NCI-H345 treated with DMSO at 0.1 percent for 48 hours (cell line): Measurements from ENCODE around the gene PSENEN.

ENCODE experiments used
- DNase-seq: peaks from one replicate; lab custom pipeline; 2025; ENCODE audit not compliant: unreplicated experiment; lab: John Stamatoyannopoulos, UW

PSENEN gene

DNA sequence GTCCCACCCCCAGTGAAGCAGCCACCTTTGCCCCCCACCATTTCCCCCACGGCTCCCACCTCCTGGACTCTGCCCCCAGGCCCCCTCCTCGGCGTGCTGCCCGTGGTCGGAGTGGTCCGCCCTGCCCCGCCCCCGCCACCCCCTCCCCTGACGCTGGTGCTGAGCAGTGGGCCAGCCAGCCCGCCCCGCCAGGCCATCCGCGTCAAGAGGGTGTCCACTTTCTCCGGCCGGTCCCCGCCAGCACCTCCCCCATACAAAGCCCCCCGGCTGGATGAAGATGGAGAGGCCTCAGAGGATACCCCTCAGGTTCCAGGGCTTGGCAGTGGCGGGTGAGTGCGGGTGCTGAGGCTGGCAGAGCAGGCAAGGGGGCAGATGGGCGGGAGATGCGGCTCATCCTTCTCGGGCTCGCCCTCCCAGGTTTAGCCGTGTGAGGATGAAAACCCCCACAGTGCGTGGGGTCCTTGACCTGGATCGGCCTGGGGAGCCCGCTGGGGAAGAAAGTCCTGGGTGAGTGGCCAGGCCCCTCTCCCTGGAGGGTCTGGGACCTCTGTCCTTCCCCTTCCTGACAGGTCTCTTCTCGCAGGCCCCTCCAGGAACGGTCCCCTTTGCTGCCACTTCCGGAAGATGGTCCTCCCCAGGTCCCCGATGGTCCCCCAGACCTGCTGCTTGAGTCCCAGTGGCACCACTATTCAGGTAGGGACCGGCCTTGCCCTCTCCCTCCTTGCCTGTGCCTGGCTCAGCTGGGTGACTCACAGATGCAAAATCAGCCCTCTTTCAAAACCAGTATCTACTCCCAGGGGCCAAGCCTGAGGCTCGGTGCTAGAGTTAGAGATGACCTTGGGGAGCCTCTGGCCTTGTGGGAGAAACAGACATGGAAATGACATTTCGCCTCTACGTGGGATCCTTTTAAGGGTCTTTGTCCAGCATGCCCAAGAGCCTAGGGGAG is 12.0 kb upstream of the PSENEN start:
- no peak for DNase-seq

DNA sequence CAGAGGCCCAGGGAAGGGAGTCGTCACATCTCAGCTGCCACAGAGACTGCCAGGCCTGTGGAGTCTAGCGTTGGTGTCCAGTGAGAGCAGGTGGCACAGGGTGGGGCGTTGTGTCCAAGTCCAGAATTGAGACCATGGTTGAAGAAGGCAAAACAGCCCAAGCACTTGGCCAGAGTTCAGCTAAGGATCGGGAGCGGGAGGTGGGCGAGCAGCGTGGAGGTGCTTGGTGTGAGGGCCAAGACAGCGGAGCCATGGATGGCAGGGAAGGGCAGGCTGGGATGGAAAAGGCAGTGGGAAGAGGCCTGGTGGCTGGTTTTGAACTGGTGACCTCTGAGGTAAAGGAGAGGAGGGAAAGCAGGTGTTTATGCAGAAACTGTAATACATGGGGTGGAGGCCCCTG is 11.2 kb upstream of the PSENEN start:
- DNase-seq: no peak

DNA sequence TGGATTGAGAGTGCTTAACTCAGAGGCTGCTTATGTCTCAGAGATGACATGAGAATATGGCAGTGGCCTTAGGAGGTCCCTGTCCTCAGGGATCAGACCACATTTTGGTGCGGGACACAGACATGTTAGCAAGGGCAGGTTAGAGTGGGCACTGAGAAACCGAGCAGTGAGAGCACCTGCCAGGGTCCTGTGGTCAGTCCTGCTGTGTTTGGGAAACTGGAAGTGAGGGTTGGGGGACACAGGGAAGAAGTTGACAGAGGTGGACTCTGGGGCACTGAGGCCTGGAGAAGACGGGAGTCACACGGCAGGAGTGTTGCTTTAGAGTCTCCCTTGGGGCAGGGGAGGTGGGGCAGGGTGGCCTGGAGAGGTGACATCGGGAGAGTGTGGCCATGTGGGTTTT is 10.6 kb upstream of the PSENEN start:
- DNase-seq: no peak

DNA sequence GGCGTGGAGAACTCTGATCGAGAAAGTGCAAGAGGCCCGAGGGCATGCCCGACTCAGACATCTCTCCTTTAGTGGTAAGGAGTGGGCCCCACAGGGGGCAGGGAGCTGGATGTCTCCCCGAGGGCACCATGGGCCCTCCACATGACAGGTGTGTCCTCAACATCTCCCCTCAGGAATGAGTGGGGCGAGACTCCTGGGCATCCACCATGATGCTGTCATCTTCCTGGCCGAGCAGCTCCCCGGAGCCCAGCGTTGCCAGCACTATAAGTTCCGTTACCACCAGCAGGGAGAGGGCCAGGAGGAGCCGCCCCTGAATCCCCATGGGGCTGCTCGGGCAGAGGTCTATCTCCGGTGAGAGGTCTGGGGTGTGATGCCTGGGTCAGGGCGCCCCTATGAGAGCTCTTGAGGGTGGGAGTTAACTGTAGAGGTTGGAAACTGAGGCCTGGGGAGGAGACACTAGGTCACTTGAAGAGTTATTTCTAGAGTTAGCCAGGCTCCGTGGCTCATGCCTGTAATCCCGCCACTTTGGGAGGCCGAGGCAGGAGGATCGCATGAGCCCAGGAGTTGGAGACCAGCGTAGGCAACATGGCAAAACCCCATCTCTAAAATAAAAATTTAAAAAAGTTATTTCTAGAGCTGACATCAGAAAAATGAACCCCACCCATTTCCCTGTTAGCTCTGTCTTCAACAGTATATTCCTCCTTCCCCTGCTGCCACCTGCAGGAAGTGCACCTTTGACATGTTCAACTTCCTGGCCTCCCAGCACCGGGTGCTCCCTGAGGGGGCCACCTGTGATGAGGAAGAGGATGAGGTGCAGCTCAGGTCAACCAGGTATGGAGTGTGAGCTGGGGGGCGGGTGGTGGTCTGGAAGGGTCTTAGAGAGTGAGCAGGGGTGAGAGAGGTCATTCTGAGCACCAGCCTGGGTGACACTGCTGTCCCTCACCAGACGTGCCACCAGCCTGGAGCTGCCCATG is 8.3 kb upstream of the PSENEN start:
- no peak for DNase-seq

- DNase-seq: no peak
These were observed 7.2 kb upstream of the PSENEN start for GRCh38 chr19:35738021-35738886.

- DNase-seq: no peak
These were observed 6.6 kb upstream of the PSENEN start for GRCh38 chr19:35738887-35739229.

DNA sequence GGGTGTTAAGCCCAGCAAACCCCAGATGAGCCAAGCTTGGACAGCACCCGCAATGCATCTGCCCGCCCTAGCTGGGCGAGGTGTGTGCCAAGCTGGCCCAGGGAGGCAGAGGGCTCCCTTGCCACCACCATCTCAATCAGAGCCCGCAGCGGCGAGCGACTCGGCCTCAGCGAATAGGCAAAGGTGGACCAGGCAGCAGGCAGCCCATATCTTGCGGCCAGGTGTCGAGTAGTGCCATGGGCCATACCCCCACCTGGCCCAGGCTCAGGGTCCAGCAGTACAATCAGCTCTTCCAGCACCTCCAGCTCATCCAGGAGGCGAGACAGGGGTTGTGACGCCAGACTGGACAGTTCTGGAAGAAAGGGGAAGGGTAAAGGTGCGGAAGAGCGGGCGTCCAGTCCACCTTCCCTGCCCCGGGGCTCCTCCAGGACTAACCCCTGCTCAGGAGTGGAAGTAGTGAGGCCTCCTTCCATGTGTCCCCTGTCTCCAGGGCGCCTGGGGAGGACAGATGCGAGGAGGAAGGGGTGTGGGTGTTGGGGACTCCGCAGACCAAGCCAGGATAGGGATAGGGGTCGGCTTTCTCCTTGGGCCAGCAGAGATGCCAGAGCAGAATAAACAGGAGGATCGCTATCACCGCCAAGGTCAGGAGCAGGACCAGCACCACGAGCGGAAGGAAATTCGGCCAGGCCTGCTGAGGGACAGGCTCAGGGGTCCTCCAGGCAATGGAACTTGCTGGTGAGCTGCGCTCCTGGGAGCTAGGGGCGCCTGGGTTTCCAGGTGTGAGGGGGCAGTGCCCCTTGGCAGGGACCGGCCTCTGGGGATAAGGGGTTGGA is 6.0 kb upstream of the PSENEN start:
- DNase-seq: no peak

DNA sequence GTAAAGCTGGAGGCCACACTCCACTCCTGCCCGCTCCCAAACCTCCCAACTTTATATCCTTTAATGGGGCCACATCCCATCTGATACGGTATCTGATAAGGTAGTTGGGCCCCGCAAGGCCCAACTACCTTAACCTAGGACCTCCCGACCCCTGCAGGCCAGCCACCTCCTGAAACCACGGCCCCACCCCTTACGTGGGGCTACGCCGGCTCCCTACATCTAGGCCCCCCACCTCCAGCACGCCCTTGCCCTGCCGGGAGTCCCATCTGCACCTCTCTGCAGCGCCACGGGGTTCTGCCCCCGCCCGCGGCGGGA is 5.4 kb upstream of the PSENEN start:
- DNase-seq: no peak

DNA sequence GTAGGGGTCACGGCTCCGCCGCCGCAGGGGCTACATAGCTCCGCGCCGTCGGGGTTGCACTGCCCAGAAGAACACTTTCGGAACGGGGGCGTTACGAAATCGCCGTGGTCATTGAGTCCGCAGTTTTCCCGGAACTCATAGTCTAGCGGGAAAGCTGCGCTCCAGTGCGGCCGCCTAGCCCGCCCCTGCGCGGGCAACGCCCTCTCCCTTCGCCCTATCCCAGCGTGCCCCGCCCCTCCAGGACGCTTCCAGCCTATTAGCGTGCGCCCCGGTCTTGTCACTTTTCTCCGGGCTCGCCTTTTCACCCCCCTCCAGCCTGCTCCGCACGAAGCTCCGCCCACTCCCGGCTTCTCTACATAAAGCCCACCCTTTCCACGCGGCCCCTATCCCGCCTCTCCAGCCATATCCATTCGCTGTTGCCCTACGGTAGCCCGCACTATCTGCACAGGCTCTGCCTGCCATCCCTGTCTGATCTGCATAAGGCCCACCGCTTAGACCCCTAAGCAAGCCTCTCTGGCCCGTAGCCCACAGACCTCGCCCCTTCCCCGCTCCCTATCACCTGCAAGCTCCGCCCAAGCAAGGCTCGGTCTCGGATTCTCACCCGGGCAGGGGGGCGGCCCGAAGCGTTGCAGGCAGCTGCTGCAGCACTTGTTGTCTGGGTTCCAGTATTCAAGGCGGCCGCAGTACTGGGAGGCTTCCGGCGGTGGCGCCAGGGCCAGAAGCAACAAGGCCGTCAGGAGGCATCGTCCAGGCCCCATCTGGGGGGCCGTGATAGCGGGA is 4.8 kb upstream of the PSENEN start:
- DNase-seq: peak; percentile 100

DNA sequence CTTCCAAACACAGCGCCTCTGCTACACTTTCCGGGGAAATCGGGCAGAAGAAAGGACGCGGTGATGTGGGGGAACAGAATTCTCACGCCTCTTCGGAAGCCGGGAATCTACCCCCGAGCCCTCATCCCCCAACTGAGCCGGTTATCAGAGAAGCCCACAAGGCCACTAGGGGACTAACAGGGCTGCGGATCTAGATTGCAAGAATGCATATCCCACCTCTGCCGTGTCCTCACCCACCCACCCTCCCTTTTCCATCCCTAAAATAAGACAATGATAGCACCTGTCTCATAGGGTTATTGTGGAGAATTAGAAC is 4.3 kb upstream of the PSENEN start:
- no peak for DNase-seq

- no peak for DNase-seq
These were observed 3.2 kb upstream of the PSENEN start, which contains the start of gene IGFLR1 for GRCh38 chr19:35742121-35742724. IGFLR1 (minus strand) TSS chr19:35742452; CDS start chr19:35741180, 1,272 bp downstream.

DNA sequence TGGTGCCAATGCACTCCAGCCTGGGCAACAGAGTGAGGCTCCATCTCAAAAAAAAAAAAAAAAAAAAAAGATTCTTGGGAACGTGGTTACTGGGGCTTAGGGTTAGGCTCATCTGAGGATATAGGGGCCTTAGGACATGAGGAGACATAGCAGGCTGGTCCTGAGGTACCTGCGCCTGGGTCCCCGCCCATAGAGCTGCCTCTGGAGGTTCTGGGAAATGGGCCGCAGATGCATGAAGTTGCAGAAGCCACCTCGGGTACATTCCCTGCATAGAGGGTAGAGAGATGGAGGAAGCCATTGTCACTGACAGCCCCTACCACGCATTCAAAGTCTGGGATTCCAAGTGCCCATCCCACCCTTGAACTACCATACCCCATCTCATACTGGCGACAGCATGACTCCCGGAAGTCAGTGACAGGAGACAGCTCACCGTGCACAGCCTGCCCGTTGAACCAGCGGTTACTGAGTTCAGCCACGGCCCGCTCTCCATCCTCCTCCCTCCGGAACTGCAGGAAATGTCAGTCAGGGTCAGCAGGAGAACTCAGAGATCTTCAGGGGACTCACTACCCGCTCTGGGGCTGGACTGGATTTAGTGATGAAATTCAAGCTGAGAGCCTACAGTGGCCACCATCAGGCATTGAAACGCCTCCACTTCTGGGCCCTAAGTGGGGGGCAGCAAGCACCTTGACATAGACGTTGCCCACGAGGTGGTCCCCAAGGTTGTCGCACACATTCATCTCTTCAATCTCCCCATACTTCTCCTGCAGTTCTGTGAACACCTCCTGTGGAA is 1.6 kb upstream of the PSENEN start:
- no peak for DNase-seq

DNA sequence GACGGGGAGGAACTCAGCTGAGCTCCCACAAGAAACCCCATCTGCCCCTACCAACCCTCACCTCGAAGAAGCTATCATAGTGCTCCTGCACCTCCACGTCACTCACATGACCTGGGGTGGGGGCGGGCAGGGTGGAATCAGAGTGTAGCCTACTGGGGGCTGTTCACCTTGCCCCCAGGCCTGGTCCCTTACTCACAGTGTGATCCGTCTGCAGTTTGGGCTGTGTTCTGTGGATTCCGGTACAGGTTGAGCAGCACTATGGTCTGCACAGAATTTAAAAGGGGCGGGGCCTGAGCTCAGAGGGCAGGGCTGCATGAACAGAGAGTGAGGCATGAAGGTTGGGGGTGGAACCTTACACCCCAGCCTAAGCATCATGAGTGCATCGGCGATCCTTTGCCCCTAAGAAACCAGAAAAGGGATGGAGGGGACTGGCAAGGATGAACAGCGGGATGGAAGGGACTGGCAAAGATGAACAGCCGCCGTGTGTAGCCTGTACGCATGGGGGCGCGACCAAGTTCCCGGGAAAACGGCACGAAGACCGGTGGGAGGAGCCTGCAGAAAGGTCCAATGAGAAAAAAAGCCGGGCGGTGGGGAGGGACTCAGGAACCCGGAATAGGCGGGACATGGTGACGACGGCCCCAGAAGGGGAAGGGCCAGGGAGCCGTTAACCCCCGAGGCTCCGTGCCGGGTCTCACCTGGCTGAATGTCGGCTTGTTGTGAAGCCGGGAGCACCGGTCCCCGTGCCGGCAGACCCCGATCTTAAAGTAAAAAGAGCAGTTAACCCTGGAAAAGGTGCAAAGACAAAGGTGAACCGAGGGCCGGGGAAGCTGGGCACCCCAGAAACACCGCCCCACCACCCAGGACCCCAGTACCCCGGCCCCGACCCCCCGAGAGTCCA is 772 bp upstream of the PSENEN start:
- peak; percentile 100 for DNase-seq

- no peak for DNase-seq
These were observed 624 bp downstream of the PSENEN start for GRCh38 chr19:35746087-35746462.

- no peak for DNase-seq
These were observed 1.1 kb downstream of the PSENEN start for GRCh38 chr19:35746531-35746930.

DNA sequence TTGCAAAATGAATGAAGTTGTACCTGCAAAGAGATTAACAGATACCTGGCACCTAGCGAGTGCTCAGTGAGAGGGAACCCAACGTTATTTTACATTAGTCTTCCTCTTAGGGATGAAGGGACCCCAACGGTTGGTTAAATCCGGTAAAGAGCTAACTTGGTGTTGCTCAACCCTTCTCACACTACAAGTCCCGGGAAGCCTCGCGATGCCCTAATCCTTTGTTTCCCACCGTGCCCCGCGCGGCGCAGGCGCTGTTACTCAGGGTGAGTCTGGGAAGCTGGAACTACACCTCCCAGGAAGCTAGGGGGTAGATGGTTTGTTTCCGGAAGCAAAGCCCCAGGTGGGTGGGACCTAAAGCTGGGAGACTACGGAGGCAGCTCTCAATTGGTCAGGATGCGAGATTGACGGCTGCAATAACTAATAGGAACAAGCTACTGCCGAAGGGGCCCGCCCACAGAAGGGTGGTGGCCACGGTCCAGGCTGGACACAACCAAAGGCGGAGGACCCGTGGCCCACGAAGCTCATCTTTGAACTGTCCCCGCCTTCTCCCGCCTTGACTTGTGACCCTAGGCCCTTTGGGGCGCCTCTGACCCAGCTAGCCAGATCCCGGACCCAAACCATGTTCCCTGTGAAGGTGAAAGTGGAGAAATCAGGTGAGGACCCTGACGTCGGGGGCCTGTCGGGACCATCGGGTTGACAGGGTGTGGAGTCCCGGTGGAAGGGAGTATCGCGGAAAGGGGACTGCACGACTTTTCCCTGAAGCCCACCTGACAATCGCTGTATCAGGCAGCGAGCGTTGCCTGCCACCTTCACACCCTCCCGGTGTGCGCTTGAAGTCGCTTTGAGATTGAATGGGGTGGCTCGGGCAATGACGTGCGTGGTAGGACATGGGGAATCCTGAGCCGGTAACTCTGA is 2.9 kb downstream of the PSENEN start, which contains the start of gene LIN37:
Gene LIN37, plus strand, starts transcription at position 471 of the 915 bp plus-strand sequence. Its CDS starts 149 bp downstream, at position 620.
- peak; percentile 100 for DNase-seq
